ENCODE measurements around the gene PRR12. TPM values are rescaled to one million over a fixed set of nuclear protein-coding genes. Genes with fewer than 3 reads are reported as not detected.

The PRR12 gene
- total RNA-seq, 1 donor from 2014 or later: 32.0 TPM

- H3K27ac ChIP-seq: no peak overlapping the region
- H3K36me3 ChIP-seq: peaks cover 56% of the 10 kb centered on the region
- DNase-seq: no peak
- peaks cover 32% of the 10 kb centered on the region for H3K4me1 ChIP-seq
- H3K9me3 ChIP-seq: no peaks in the 10 kb centered on the region
- no peaks in the 10 kb centered on the region for H3K27me3 ChIP-seq (ENCODE audit: low read depth)
- no peak for TF ChIP-seq CTCF (IDR thresholded peaks at IDR 0.05)
- H3K4me3 ChIP-seq: no peak overlapping the region
- no peak for ATAC-seq
- intact Hi-C loops (cut with DNase I): no loop called here
Observed at GRCh38 chr19:49645592-49645991, 54.6 kb downstream of the PRR12 start.

GRCh38 chr19:49645995-49646394, 55.0 kb downstream of the PRR12 start:
- no peaks in the 10 kb centered on the region for H3K27me3 ChIP-seq (ENCODE audit: low read depth)
- ATAC-seq: no peak
- no peak overlapping the region for H3K4me3 ChIP-seq
- TF ChIP-seq CTCF (IDR thresholded peaks at IDR 0.05): no peak
- no peak overlapping the region for H3K27ac ChIP-seq
- peaks cover 30% of the 10 kb centered on the region for H3K4me1 ChIP-seq
- H3K9me3 ChIP-seq: no peaks in the 10 kb centered on the region
- intact Hi-C loops (cut with DNase I): no loop called here
- peaks cover 57% of the 10 kb centered on the region for H3K36me3 ChIP-seq
- no peak for DNase-seq

GRCh38 chr19:49646586-49646985, 55.6 kb downstream of the PRR12 start:
- Histone ChIP-seq H3K36me3 (peaks cover 62% of the 10 kb centered on the region), H3K4me3 (no peak overlapping the region), H3K27ac (no peak overlapping the region), H3K4me1 (peaks cover 25% of the 10 kb centered on the region), H3K9me3 (no peaks in the 10 kb centered on the region), H3K27me3 (ENCODE audit: low read depth) (no peaks in the 10 kb centered on the region)
- DNase-seq (no peak), ATAC-seq (no peak)
- intact Hi-C loops (cut with DNase I): no loop called here
- no peak for TF ChIP-seq CTCF (IDR thresholded peaks at IDR 0.05)

- H3K4me3 ChIP-seq: no peak overlapping the region
- no peak for TF ChIP-seq CTCF (IDR thresholded peaks at IDR 0.05)
- no peak for ATAC-seq
- DNase-seq: no peak
- no peaks in the 10 kb centered on the region for H3K9me3 ChIP-seq
- H3K36me3 ChIP-seq: peaks cover 92% of the 10 kb centered on the region
- intact Hi-C loops (cut with DNase I): no loop called here
- H3K27me3 ChIP-seq (ENCODE audit: low read depth): no peaks in the 10 kb centered on the region
- H3K27ac ChIP-seq: no peak overlapping the region
- no peaks in the 10 kb centered on the region for H3K4me1 ChIP-seq
Observed at GRCh38 chr19:49651029-49651819, 60.2 kb downstream of the PRR12 start.

- Histone ChIP-seq H3K4me3 (no peak overlapping the region), H3K27ac (no peak overlapping the region), H3K9me3 (no peaks in the 10 kb centered on the region), H3K4me1 (no peaks in the 10 kb centered on the region), H3K36me3 (peaks cover 92% of the 10 kb centered on the region), H3K27me3 (ENCODE audit: low read depth) (no peaks in the 10 kb centered on the region)
- intact Hi-C loops (cut with DNase I): no loop called here
- no peak for DNase-seq
- ATAC-seq: no peak
- no peak for TF ChIP-seq CTCF (IDR thresholded peaks at IDR 0.05)
Observed at GRCh38 chr19:49651820-49652550, 61.0 kb downstream of the PRR12 start.
